Activated naive CD8-positive, alpha-beta T cell treated with anti-CD3 and anti-CD28 coated beads for 36 hours (primary cell): Measurements from ENCODE around the gene PTCH2. TPM values are rescaled to one million over a fixed set of nuclear protein-coding genes. Genes with fewer than 3 reads are reported as not detected.
"Not testable (repeated sequence)": the region's sequence is repeated elsewhere in the genome, so short reads cannot be mapped to it uniquely, and the experiment has no call there.

Source experiments
- DNase-seq: peaks from one replicate; pipeline ENCODE4 v3.0.0; 2021
- H3K27ac Mint-ChIP-seq: one replicate; pipeline ENCODE4 v1.8.0; 2022; ENCODE audit warnings: mild to moderate bottlenecking, moderate library complexity, mixed read lengths
- H3K27me3 Mint-ChIP-seq: one replicate; pipeline ENCODE4 v1.8.0; 2022; ENCODE audit warnings: mild to moderate bottlenecking, mixed read lengths
- H3K36me3 Mint-ChIP-seq: one replicate; pipeline ENCODE4 v1.8.0; 2021; ENCODE audit warnings: mild to moderate bottlenecking, mixed read lengths
- H3K4me1 Mint-ChIP-seq: one replicate; pipeline ENCODE4 v1.8.0; 2021; ENCODE audit warnings: mixed read lengths
- H3K4me3 Mint-ChIP-seq: one replicate; pipeline ENCODE4 v1.8.0; 2022; ENCODE audit warnings: mild to moderate bottlenecking, moderate library complexity, mixed read lengths
- H3K9me3 Mint-ChIP-seq: one replicate; pipeline ENCODE4 v1.8.0; 2022; ENCODE audit warnings: mixed read lengths
- total RNA-seq, 2 experiments: library from RNA; stranded (reverse); gene quantifications; one replicate each; pipeline ENCODE4 v1.2.3, GENCODE V29; 2021

The PTCH2 gene
- total RNA-seq, 2 experiments from 2014 or later: 1.0 to 1.4 TPM

DNA sequence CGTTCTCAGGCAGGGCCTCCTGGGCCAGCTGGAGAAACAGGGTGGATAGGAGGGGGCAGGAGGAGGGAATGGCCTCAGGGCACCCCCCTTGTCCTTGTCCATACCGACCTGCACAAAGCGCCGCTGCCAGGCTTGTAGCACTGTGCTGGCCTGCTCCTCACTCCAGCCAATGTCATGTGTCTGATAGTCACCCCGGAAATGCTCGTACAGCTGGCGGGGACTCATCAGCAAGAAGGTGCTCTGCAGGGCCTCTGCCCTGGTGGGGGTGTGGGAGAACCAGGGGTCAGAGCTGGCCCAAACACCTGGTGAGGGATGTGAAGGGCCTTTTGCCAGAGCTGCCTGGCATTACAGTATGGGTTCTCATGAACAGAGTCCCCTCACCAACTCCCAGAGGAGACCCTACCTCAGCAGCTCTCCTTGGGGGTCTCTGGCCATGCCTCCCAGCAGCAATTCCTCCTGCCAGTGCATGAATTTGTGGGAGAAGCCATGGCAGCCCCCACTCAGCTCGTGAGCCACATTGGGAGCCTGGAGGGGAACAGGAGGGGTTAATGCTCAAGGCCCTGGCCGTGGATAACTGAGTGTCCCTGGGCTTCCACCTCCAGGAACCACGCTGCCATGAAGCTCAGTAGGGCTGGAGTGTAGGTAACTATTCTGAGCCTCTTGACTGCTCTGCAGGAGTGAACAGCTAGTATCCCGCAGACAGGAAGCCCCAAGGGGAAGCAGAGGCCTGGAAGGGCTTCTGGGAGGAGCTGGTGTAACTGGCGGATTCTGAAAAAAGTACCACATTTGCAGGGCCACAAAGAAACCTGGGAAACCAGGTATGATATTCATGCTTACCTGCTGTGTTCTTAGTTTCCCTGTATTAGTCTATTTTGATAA lies 13.3 kb downstream of the PTCH2 start:
- H3K9me3 Mint-ChIP-seq: no peaks in the 10 kb centered on the region
- DNase-seq: no peak
- no peak overlapping the region for H3K4me3 Mint-ChIP-seq
- no peaks in the 10 kb centered on the region for H3K27me3 Mint-ChIP-seq
- no peak overlapping the region for H3K27ac Mint-ChIP-seq
- H3K36me3 Mint-ChIP-seq: no peaks in the 10 kb centered on the region
- peaks cover 3% of the 10 kb centered on the region for H3K4me1 Mint-ChIP-seq

- Mint-ChIP-seq H3K9me3 (no peaks in the 10 kb centered on the region), H3K4me1 (peaks cover 3% of the 10 kb centered on the region)
These were observed 14.1 kb downstream of the PTCH2 start for GRCh38 chr1:44828841-44829440.

GRCh38 chr1:44828003-44828651 lies 14.9 kb downstream of the PTCH2 start:
- H3K27me3 Mint-ChIP-seq: no peaks in the 10 kb centered on the region
- H3K4me3 Mint-ChIP-seq: no peak overlapping the region
- H3K36me3 Mint-ChIP-seq: no peaks in the 10 kb centered on the region
- no peak for DNase-seq
- no peaks in the 10 kb centered on the region for H3K9me3 Mint-ChIP-seq
- no peak overlapping the region for H3K27ac Mint-ChIP-seq
- H3K4me1 Mint-ChIP-seq: peaks cover 3% of the 10 kb centered on the region

More at GRCh38 chr1:44828841-44829440, 14.1 kb downstream of the PTCH2 start:
- Mint-ChIP-seq H3K36me3 (no peaks in the 10 kb centered on the region), H3K27ac (no peak overlapping the region), H3K27me3 (no peaks in the 10 kb centered on the region), H3K4me3 (no peak overlapping the region)
- no peak for DNase-seq

- Mint-ChIP-seq H3K36me3 (no peaks in the 10 kb centered on the region), H3K4me1 (peaks cover 3% of the 10 kb centered on the region), H3K9me3 (no peaks in the 10 kb centered on the region), H3K4me3 (no peak overlapping the region), H3K27me3 (no peaks in the 10 kb centered on the region), H3K27ac (no peak overlapping the region)
- no peak for DNase-seq
These were observed 15.7 kb downstream of the PTCH2 start for GRCh38 chr1:44827197-44828002.

GRCh38 chr1:44826375-44827196 lies 16.5 kb downstream of the PTCH2 start:
- Mint-ChIP-seq H3K4me1 (peaks cover 3% of the 10 kb centered on the region), H3K9me3 (no peaks in the 10 kb centered on the region), H3K27ac (no peak overlapping the region), H3K4me3 (no peak overlapping the region), H3K36me3 (no peaks in the 10 kb centered on the region), H3K27me3 (no peaks in the 10 kb centered on the region)
- no peak for DNase-seq

- not testable (repeated sequence) for H3K36me3 Mint-ChIP-seq
These were observed 18.7 kb downstream of the PTCH2 start for GRCh38 chr1:44824392-44824791.

GRCh38 chr1:44822981-44823451 lies 20.0 kb downstream of the PTCH2 start:
- Mint-ChIP-seq H3K4me3 (no peak overlapping the region), H3K27ac (no peak overlapping the region), H3K27me3 (no peaks in the 10 kb centered on the region), H3K36me3 (no peaks in the 10 kb centered on the region), H3K9me3 (no peaks in the 10 kb centered on the region), H3K4me1 (peaks cover 27% of the 10 kb centered on the region)
- DNase-seq: no peak

More at GRCh38 chr1:44824392-44824791, 18.7 kb downstream of the PTCH2 start:
- H3K27me3 Mint-ChIP-seq, H3K4me3 Mint-ChIP-seq, DNase-seq, H3K27ac Mint-ChIP-seq, H3K9me3 Mint-ChIP-seq: not testable (repeated sequence)
- peaks cover 18% of the 10 kb centered on the region for H3K4me1 Mint-ChIP-seq

GRCh38 chr1:44822131-44822701 lies 20.8 kb downstream of the PTCH2 start:
- Mint-ChIP-seq H3K27ac (no peak overlapping the region), H3K9me3 (no peaks in the 10 kb centered on the region), H3K27me3 (no peaks in the 10 kb centered on the region), H3K4me3 (no peak overlapping the region), H3K4me1 (peaks cover 32% of the 10 kb centered on the region), H3K36me3 (no peaks in the 10 kb centered on the region)
- no peak for DNase-seq

DNA sequence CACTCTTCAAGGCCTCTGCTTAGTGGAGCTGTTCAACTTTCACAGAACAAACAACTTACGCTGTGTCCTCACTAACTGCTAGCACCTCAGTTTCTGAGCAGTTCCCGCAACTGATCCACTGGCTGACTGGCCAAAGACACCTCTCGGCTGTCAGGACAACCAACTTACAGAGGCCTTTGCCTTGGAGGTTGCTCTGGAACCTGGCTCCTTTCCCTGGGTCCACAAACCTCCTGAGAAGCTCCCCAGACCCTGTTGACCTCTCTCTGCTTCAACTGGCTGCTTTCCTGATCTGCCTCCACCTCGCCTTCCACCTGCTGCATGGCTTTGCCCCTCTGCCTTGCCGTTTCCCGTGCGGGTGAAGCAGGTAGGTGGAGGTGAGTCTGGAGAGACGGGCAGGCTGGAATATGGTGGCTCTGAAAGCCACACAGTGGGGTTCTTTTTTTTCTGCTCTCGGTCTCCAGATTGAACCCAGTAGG lies 21.8 kb downstream of the PTCH2 start:
- H3K27me3 Mint-ChIP-seq: no peaks in the 10 kb centered on the region
- no peaks in the 10 kb centered on the region for H3K36me3 Mint-ChIP-seq
- peaks cover 32% of the 10 kb centered on the region for H3K4me1 Mint-ChIP-seq
- H3K4me3 Mint-ChIP-seq: peak overlapping the region; percentile 89
- H3K27ac Mint-ChIP-seq: no peak overlapping the region
- DNase-seq: no peak
- no peaks in the 10 kb centered on the region for H3K9me3 Mint-ChIP-seq

DNA sequence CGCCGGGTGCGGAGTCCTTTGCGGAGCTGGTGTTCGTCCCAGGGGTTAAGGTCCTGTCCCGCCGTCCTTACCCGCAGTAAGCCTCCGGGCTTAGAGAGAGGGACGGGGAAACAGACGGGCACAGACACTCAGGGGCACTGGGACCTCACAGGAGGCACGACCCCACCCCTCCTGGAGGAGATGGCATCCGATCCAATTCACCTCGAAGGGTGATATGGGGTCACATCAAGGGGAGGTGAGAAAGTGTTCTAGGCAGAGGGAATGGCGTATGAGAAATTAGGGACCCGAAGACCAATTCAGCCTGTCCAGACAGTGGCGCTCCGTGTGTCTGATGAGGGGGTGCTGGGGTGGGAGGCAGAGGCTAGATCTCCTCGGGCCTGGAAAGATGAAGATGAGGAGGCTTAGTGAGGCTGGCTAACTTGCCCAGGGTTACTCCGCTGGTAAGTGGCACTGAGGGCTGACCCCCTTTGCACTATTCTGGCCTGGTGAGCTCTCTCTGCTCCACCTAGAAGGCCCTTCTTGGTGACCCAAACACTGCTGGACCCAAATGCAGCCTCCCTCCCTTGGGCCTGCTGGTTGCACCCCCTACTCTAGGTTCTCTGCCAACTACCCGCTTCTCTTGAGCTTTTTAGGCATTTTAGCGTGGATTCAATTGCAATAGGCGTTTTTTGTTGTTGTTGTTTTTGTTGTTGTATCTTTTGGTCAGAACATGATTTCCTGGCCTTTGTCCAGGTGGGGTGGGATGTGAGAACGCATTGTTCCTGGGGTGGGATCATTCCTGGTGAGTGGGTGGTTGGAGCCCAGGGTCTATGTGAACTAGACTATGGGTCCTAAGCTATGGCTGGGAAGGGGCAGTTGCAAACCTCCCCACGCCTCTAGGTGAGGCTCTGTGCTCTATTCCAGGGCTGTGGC lies 22.5 kb downstream of the PTCH2 start:
- Mint-ChIP-seq H3K27me3 (no peaks in the 10 kb centered on the region), H3K4me1 (peaks cover 32% of the 10 kb centered on the region), H3K9me3 (no peaks in the 10 kb centered on the region), H3K36me3 (no peaks in the 10 kb centered on the region), H3K27ac (peak overlapping the region; percentile 100), H3K4me3 (peak overlapping the region; percentile 89)
- no peak for DNase-seq

- H3K27ac Mint-ChIP-seq: peak overlapping the region; percentile 100
- H3K36me3 Mint-ChIP-seq: peaks cover 6% of the 10 kb centered on the region
- peak overlapping the region; percentile 89 for H3K4me3 Mint-ChIP-seq
- H3K9me3 Mint-ChIP-seq: no peaks in the 10 kb centered on the region
- no peaks in the 10 kb centered on the region for H3K27me3 Mint-ChIP-seq
- peak; percentile 87 for DNase-seq
- peaks cover 38% of the 10 kb centered on the region for H3K4me1 Mint-ChIP-seq
These were observed 23.3 kb downstream of the PTCH2 start for GRCh38 chr1:44819608-44820327.

- Mint-ChIP-seq H3K27me3 (no peaks in the 10 kb centered on the region), H3K4me3 (peak overlapping the region; percentile 89), H3K27ac (peak overlapping the region; percentile 100), H3K4me1 (peaks cover 40% of the 10 kb centered on the region), H3K36me3 (peaks cover 11% of the 10 kb centered on the region), H3K9me3 (no peaks in the 10 kb centered on the region)
- no peak for DNase-seq
These were observed 23.9 kb downstream of the PTCH2 start for GRCh38 chr1:44819196-44819607.
